D341Med (cell line): Measurements from ENCODE around the gene SOBP.

ENCODE experiments used
- DNase-seq: peaks from one replicate; pipeline ENCODE4 v3.0.0; 2012; ENCODE audit warnings: low spot score

SOBP gene

GRCh38 chr6:107587451-107587850, 97.5 kb downstream of the SOBP start:
- DNase-seq: no peak

- DNase-seq: no peak
Observed at GRCh38 chr6:107589199-107589598, 99.3 kb downstream of the SOBP start.

GRCh38 chr6:107589934-107590333, 100.0 kb downstream of the SOBP start:
- DNase-seq: no peak

GRCh38 chr6:107590378-107590777, 100.5 kb downstream of the SOBP start:
- DNase-seq: no peak

- DNase-seq: no peak
Observed at GRCh38 chr6:107591346-107591745, 101.4 kb downstream of the SOBP start.

- no peak for DNase-seq
Observed at GRCh38 chr6:107592806-107593205, 102.9 kb downstream of the SOBP start.

GRCh38 chr6:107594736-107595135, 104.8 kb downstream of the SOBP start:
- DNase-seq: no peak

- DNase-seq: no peak
Observed at GRCh38 chr6:107598091-107598490, 108.2 kb downstream of the SOBP start.

GRCh38 chr6:107599043-107599442, 109.1 kb downstream of the SOBP start:
- no peak for DNase-seq

GRCh38 chr6:107600121-107600520, 110.2 kb downstream of the SOBP start:
- DNase-seq: no peak

GRCh38 chr6:107600936-107601335, 111.0 kb downstream of the SOBP start:
- no peak for DNase-seq

- DNase-seq: no peak
Observed at GRCh38 chr6:107601406-107601805, 111.5 kb downstream of the SOBP start.

- DNase-seq: no peak
Observed at GRCh38 chr6:107602321-107603005, 112.5 kb downstream of the SOBP start.

GRCh38 chr6:107603006-107603370, 113.1 kb downstream of the SOBP start:
- DNase-seq: no peak

GRCh38 chr6:107604549-107604948, 114.6 kb downstream of the SOBP start:
- no peak for DNase-seq

- no peak for DNase-seq
Observed at GRCh38 chr6:107606407-107606806, 116.5 kb downstream of the SOBP start.

GRCh38 chr6:107607116-107607515, 117.2 kb downstream of the SOBP start:
- DNase-seq: no peak

- no peak for DNase-seq
Observed at GRCh38 chr6:107611094-107611810, 121.3 kb downstream of the SOBP start.

GRCh38 chr6:107612762-107613415, 123.0 kb downstream of the SOBP start:
- DNase-seq: no peak

- DNase-seq: no peak
Observed at GRCh38 chr6:107613651-107614379, 123.9 kb downstream of the SOBP start.

GRCh38 chr6:107614828-107615227, 124.9 kb downstream of the SOBP start:
- DNase-seq: no peak

- DNase-seq: no peak
Observed at GRCh38 chr6:107616775-107617174, 126.9 kb downstream of the SOBP start.
